ENCODE data around the gene MPO.

MPO gene

GRCh38 chr17:58320163-58320558 lies 39.4 kb upstream of the MPO start:
- H3K4me3 ChIP-seq (ENCODE audit: low read depth, low read length): no peak overlapping the region

GRCh38 chr17:58319173-58320162 lies 38.7 kb upstream of the MPO start:
- H3K4me3 ChIP-seq (ENCODE audit: low read depth, low read length): no peak overlapping the region

DNA sequence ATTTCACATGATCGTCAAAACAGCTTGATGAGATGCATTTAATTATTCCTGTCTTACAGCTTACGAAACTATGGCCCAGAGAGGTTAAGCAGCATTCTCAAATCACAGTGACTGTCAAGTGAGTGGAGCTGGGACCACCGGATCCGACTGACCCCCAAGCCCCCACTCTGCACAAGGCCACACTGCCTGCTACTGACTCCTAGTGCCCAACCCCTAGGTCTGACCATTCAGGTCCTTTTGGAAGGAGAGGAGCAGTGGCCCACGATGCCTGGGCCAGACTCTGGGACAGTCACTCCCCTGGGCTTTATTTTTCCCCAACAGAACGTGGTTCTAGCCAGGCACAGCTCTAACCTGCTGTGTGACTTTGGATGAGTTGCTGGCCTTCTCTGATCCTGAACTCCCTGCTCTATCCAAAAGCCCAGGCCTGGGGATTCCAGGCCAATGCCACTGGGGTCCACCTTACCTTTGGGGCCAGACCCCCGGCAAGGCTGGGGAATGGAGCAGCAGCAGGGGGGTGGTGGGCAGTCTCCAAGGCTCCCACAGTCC lies 38.0 kb upstream of the MPO start:
- H3K4me3 ChIP-seq (ENCODE audit: low read depth, low read length): no peak overlapping the region

DNA sequence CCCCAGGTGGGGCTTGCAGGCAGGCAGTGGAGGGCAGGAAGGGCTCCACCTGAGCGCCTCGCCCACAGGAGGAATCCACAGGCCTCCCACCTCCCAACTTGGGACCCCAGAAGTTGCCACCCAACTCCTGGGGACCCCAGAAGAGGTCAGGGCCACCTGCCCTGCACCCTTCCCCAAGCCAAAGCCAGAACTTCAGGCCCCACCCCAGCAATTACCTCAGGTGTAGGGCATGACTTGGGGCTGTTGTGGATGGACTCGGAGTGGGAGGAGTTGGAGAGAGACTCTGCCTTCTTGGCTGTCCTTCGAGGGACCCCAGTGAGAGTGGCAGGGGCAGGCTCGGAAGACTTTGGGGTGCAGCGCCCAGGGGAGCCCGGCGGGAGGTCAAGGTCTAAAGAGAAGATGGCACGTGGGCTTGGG lies 37.3 kb upstream of the MPO start:
- H3K4me3 ChIP-seq (ENCODE audit: low read depth, low read length): no peak overlapping the region

- no peak overlapping the region for H3K4me3 ChIP-seq (ENCODE audit: low read depth, low read length)
Measured at GRCh38 chr17:58317421-58318064, 36.8 kb upstream of the MPO start.

GRCh38 chr17:58316260-58316960 lies 35.7 kb upstream of the MPO start:
- no peak overlapping the region for H3K4me3 ChIP-seq (ENCODE audit: low read depth, low read length)

- no peak overlapping the region for H3K4me3 ChIP-seq (ENCODE audit: low read depth, low read length)
Measured at GRCh38 chr17:58315750-58316149, 35.0 kb upstream of the MPO start.

DNA sequence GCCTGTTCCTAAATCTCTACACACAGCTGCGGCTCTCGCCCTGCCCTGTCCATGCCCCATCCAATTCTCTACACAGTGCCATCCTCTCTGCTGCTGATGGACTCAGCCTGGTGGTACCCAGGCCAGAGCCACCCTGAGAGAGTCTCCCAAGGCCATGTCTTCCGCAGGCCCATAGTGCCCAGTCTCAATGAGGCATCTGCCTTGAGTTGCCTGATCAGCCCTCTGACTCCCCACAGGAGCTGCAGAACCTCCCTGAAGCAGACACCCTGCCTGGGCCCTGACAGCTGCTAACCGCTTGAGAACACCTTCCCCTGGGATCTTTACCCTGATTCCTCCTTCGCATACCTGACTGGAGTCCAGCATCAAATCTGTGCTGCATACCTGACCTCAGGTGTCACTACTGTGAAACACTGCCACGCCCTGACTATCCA lies 34.6 kb upstream of the MPO start:
- H3K4me3 ChIP-seq (ENCODE audit: low read depth, low read length): no peak overlapping the region

- no peak overlapping the region for H3K4me3 ChIP-seq (ENCODE audit: low read depth, low read length)
Measured at GRCh38 chr17:58314706-58315015, 33.9 kb upstream of the MPO start.

- no peak overlapping the region for H3K4me3 ChIP-seq (ENCODE audit: low read depth, low read length)
Measured at GRCh38 chr17:58313815-58314705, 33.3 kb upstream of the MPO start.

DNA sequence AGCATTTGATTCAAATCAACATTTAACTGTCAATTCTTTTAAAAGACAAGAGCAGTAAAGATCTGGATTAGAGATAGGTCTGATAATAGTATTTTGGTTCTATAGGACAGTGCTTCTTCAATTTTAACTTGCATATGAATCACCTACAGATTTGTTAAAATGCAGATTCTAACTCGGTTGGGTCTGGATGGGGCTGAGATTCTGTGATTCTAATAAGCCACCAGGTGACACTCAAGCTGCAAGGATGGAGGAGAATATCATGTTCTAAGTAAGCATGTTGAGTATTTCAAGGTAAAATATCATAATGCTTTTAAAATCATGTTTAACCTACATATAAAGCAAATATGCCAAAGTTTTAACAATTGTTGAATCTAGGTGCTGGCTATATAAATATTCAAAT lies 32.1 kb upstream of the MPO start:
- no peak overlapping the region for H3K4me3 ChIP-seq (ENCODE audit: low read depth, low read length)

- no peak overlapping the region for H3K4me3 ChIP-seq (ENCODE audit: low read depth, low read length)
Measured at GRCh38 chr17:58312021-58312630, 31.4 kb upstream of the MPO start.

DNA sequence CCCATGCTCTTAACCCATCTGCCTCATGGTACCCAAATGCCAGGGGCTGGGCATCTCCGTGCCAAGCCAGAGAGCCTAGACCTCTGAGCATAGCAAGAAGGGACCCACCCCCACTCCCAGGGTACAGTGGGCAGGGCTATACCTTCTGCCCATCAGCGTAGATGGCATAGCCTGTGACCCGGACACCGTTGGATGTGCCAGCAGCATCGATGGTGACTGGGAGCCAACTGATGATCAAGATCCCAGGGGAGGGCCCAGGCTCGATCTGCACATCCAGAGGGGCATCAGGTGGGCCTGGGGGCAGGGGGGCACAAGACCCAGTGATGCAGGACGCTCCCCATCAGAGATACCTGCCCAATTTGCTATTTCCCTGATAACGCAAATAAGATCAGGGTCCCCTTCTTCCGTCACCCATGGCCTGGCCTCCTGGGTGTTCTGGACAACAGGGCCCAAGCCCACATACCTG lies 30.7 kb upstream of the MPO start:
- H3K4me3 ChIP-seq (ENCODE audit: low read depth, low read length): no peak overlapping the region

GRCh38 chr17:58310511-58311428 lies 30.0 kb upstream of the MPO start:
- no peak overlapping the region for H3K4me3 ChIP-seq (ENCODE audit: low read depth, low read length)

GRCh38 chr17:58309918-58310259 lies 29.2 kb upstream of the MPO start:
- H3K4me3 ChIP-seq (ENCODE audit: low read depth, low read length): no peak overlapping the region

DNA sequence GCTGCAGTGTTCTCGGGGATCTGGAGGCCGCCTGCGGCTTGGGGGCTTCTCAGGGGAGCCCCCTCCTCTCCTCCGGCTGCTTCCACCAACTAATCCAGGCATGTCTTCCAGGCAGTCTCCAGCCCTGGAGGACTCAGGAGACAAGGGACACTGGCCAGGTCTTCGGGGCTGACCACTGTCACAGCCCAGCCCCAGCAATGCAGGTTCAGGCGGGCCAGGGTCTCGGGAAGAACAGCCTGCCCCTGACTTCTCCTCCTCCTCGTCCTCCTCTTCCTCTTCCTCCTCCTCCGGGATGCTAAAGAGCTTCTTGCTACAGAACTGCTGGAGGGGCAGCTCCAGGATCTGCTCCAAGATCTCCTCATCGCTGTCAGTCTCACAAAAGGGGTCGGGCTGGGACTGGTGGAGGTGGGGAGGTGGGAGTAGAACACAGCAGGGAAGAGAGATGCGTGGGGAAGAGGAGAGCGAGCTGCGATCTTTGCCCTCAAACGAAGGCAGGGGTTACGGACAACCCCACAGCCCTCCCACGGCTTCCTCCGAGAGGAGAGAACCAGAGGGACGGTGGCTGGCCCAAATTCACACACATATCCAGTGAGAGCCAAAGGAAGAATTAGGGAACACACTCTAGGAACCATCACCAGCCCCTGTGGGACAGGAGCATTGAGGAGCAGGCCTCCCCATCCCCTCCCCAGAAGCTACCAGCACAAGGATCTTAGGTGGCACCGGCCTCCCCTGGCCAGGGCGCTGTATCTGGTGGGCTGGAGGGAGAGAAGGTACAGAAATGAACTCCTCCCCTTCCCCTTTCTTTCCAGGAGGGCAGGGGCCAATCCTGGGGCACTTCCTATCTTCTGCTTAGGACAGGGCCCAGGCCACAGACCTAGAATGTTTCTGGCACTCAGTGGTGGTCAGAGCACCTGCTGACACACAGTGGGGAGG lies 28.5 kb upstream of the MPO start:
- H3K4me3 ChIP-seq (ENCODE audit: low read depth, low read length): no peak overlapping the region

DNA sequence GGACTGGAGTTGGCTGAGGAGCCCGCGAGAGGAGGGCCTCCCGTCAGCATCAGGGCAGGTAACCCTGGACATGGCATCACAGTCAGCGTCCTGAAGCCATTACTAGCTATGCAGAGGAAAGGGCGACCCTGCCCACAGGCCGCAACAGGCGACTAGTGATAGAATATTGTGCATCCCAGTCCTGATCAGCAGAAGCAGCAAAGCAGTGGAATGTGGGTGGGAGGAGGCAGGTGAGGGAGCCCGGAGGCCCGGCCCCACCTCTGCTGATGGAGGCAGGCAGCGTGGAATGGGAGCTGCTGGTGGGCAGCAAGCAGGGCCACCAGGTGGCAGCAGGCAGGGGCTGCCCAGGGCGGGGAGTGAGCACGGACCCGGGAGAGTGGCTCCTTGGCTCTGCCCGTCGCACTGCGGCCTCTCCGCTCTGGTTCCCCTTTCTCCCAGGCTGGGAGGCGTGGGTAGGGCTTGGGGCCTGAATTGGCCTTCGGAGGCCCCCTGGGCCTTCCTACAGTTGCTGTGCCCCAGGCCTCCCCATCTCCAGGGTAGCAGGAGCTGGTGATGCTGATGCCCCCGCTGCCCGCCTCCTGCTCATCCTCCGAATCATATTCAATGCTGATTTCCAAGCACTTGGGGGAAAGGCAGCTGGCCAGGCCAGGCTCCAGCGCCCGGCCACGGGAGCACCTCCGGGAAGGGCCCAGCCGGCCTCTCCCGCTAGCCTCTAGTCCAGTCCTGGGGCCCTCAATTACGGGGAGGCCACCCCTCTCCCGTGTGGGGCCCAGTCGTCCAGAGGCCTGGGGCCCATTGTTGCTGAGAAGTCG lies 27.6 kb upstream of the MPO start:
- no peak overlapping the region for H3K4me3 ChIP-seq (ENCODE audit: low read depth, low read length)
